ENCODE results near the gene PARD3B.

PARD3B gene

GRCh38 chr2:205438241-205438640 is 893.0 kb downstream of the PARD3B start:
- Histone ChIP-seq H3K27me3 (replicated peaks) (no peaks in the 10 kb centered on the region), H3K4me3 (ENCODE audit: low read depth, low read length) (no peak overlapping the region), H3K27ac (no peak overlapping the region), H3K36me3 (replicated peaks) (no peaks in the 10 kb centered on the region)
- in situ Hi-C loops (cut with HindIII; ENCODE audit: low pct_ligation_motif_present, low sequenced_read_pairs): no loop called here
- DNase-seq: no peak
- TF ChIP-seq CTCF (IDR thresholded peaks at IDR 0.05; ENCODE audit: low read depth, low read length, missing control alignments): no peak

- TF ChIP-seq CTCF (IDR thresholded peaks at IDR 0.05; ENCODE audit: low read depth, low read length, missing control alignments): no peak
- Histone ChIP-seq H3K27ac (no peak overlapping the region), H3K36me3 (replicated peaks) (no peaks in the 10 kb centered on the region), H3K4me3 (ENCODE audit: low read depth, low read length) (no peak overlapping the region), H3K27me3 (replicated peaks) (no peaks in the 10 kb centered on the region)
- in situ Hi-C loops (cut with HindIII; ENCODE audit: low pct_ligation_motif_present, low sequenced_read_pairs): no loop called here
- no peak for DNase-seq
These were observed 894.3 kb downstream of the PARD3B start for GRCh38 chr2:205439621-205440020.

GRCh38 chr2:205441524-205441923 is 896.2 kb downstream of the PARD3B start:
- H3K4me3 ChIP-seq (ENCODE audit: low read depth, low read length): no peak overlapping the region

GRCh38 chr2:205448189-205448588 is 902.9 kb downstream of the PARD3B start:
- no peak for TF ChIP-seq CTCF (IDR thresholded peaks at IDR 0.05; ENCODE audit: low read depth, low read length, missing control alignments)
- in situ Hi-C loops (cut with HindIII; ENCODE audit: low pct_ligation_motif_present, low sequenced_read_pairs): no loop called here
- no peaks in the 10 kb centered on the region for H3K36me3 ChIP-seq (replicated peaks)
- no peak overlapping the region for H3K4me3 ChIP-seq (ENCODE audit: low read depth, low read length)
- no peaks in the 10 kb centered on the region for H3K27me3 ChIP-seq (replicated peaks)
- no peak for DNase-seq
- no peak overlapping the region for H3K27ac ChIP-seq

More at GRCh38 chr2:205441524-205441923, 896.2 kb downstream of the PARD3B start:
- no peak for TF ChIP-seq CTCF (IDR thresholded peaks at IDR 0.05; ENCODE audit: low read depth, low read length, missing control alignments)
- Histone ChIP-seq H3K27me3 (replicated peaks) (no peaks in the 10 kb centered on the region), H3K27ac (no peak overlapping the region), H3K36me3 (replicated peaks) (no peaks in the 10 kb centered on the region)
- in situ Hi-C loops (cut with HindIII; ENCODE audit: low pct_ligation_motif_present, low sequenced_read_pairs): no loop called here
- no peak for DNase-seq

- DNase-seq: no peak
- H3K4me3 ChIP-seq (ENCODE audit: low read depth, low read length): no peak overlapping the region
- TF ChIP-seq CTCF (IDR thresholded peaks at IDR 0.05; ENCODE audit: low read depth, low read length, missing control alignments): no peak
- no peak overlapping the region for H3K27ac ChIP-seq
- no peaks in the 10 kb centered on the region for H3K36me3 ChIP-seq (replicated peaks)
- H3K27me3 ChIP-seq (replicated peaks): no peaks in the 10 kb centered on the region
- in situ Hi-C loops (cut with HindIII; ENCODE audit: low pct_ligation_motif_present, low sequenced_read_pairs): no loop called here
These were observed 906.7 kb downstream of the PARD3B start for GRCh38 chr2:205451901-205452512.

GRCh38 chr2:205453202-205453601 is 907.9 kb downstream of the PARD3B start:
- H3K27me3 ChIP-seq (replicated peaks): no peaks in the 10 kb centered on the region
- in situ Hi-C loops (cut with HindIII; ENCODE audit: low pct_ligation_motif_present, low sequenced_read_pairs): no loop called here
- no peak overlapping the region for H3K4me3 ChIP-seq (ENCODE audit: low read depth, low read length)
- no peaks in the 10 kb centered on the region for H3K36me3 ChIP-seq (replicated peaks)
- no peak for TF ChIP-seq CTCF (IDR thresholded peaks at IDR 0.05; ENCODE audit: low read depth, low read length, missing control alignments)
- no peak overlapping the region for H3K27ac ChIP-seq
- no peak for DNase-seq

Measured in brain microvascular endothelial cell (primary cell).